HepG2 (cell line): ENCODE data around the gene FOXA1. TPM values are rescaled to one million over a fixed set of nuclear protein-coding genes. Genes with fewer than 3 reads are reported as not detected.

Source experiments
- CBFB ChIP-seq: sonication (generic); formaldehyde crosslinking; IDR thresholded peaks from 2 replicates; pipeline ENCODE4 v1.4.0; 2020; ENCODE audit warnings: missing genetic modification reagents
- CCAR2 ChIP-seq: fragments of 200-400 bp; formaldehyde crosslinking; optimal IDR thresholded peaks from 2 replicates; pipeline ENCODE3; 2018; ENCODE audit warnings: low read depth, mild to moderate bottlenecking, low read length, moderate library complexity
- HNF1A ChIP-seq, 2 experiments: sonication (generic) in 1 of 2; formaldehyde crosslinking in 1 of 2; IDR thresholded peaks; 2 replicates each; pipeline versions ENCODE4 v1.4.0 to v1.6.1; 2016 to 2020; ENCODE audit warnings: borderline replicate concordance in 1 of 2, low read depth in 1 of 2, mild to moderate bottlenecking in 1 of 2, missing genetic modification reagents in 1 of 2
- IKZF4 ChIP-seq: sonication (generic); formaldehyde crosslinking; IDR thresholded peaks from 2 replicates; pipeline ENCODE4 v1.5.1; 2020; ENCODE audit warnings: borderline replicate concordance, mild to moderate bottlenecking, low read depth, missing genetic modification reagents; ENCODE audit errors: not compliant biosample characterization
- JUNB ChIP-seq: sonication (generic); formaldehyde crosslinking; IDR thresholded peaks from 2 replicates; pipeline ENCODE4 v1.8.0; 2022; ENCODE audit warnings: missing genetic modification reagents, mild to moderate bottlenecking, borderline replicate concordance
- NAIF1 ChIP-seq: sonication (generic); formaldehyde crosslinking; IDR thresholded peaks from 2 replicates; pipeline ENCODE4 v1.5.0; 2020; ENCODE audit warnings: mild to moderate bottlenecking, missing genetic modification reagents, borderline replicate concordance
- NBN ChIP-seq: fragments of 450-650 bp; conservative IDR thresholded peaks from 2 replicates; pipeline ENCODE4 v1.6.1; 2017
- NRL ChIP-seq: sonication (generic); formaldehyde crosslinking; IDR thresholded peaks from 2 replicates; pipeline ENCODE4 v1.5.0; 2020; ENCODE audit warnings: missing genetic modification reagents, mild to moderate bottlenecking, moderate library complexity, borderline replicate concordance
- PPARG ChIP-seq: conservative IDR thresholded peaks from 2 replicates; pipeline ENCODE4 v1.6.1; 2016; ENCODE audit warnings: missing biosample characterization, missing genetic modification reagents
- RAD51 ChIP-seq: fragments of 450-650 bp; IDR thresholded peaks from 2 replicates; pipeline ENCODE4 v1.6.1; 2016; ENCODE audit warnings: borderline replicate concordance
- RBM39 ChIP-seq: fragments of 200-400 bp; formaldehyde crosslinking; IDR thresholded peaks from one replicate; pipeline ENCODE4 v1.6.1; 2018; ENCODE audit warnings: antibody characterized with exemption, mild to moderate bottlenecking, low read depth, low read length; ENCODE audit not compliant: poor library complexity, severe bottlenecking
- RFXANK ChIP-seq: IDR thresholded peaks from 2 replicates; pipeline ENCODE4 v1.6.1; 2016
- SP2 ChIP-seq: sonication (generic); formaldehyde crosslinking; IDR thresholded peaks from 2 replicates; pipeline ENCODE4 v1.5.1; 2020; ENCODE audit warnings: mild to moderate bottlenecking, missing genetic modification reagents
- TBX3 ChIP-seq: fragments of 450-650 bp; IDR thresholded peaks from 2 replicates; pipeline ENCODE4 v1.6.1; 2017; ENCODE audit warnings: antibody characterized with exemption, mild to moderate bottlenecking, inconsistent platforms, borderline replicate concordance
- ZNF431 ChIP-seq: sonication (generic); formaldehyde crosslinking; IDR thresholded peaks from 2 replicates; pipeline ENCODE4 v1.9.0; 2022; ENCODE audit warnings: missing genetic modification reagents, low read depth, mild to moderate bottlenecking, borderline replicate concordance
- ZNF441 ChIP-seq: sonication (generic); formaldehyde crosslinking; IDR thresholded peaks from 2 replicates; pipeline ENCODE4 v1.7.0; 2021; ENCODE audit warnings: missing genetic modification reagents, borderline replicate concordance
- ZNF672 ChIP-seq: sonication (generic); formaldehyde crosslinking; IDR thresholded peaks from 2 replicates; pipeline ENCODE4 v1.8.1; 2022; ENCODE audit warnings: missing genetic modification reagents
- ZNF678 ChIP-seq: sonication (generic); formaldehyde crosslinking; IDR thresholded peaks from 2 replicates; pipeline ENCODE4 v1.4.0; 2020; ENCODE audit warnings: mild to moderate bottlenecking, missing genetic modification reagents
- ZNF75D ChIP-seq: sonication (generic); formaldehyde crosslinking; IDR thresholded peaks from 2 replicates; pipeline ENCODE4 v1.8.1; 2023; ENCODE audit warnings: missing genetic modification reagents, mild to moderate bottlenecking, borderline replicate concordance
- ZNF775 ChIP-seq: sonication (generic); formaldehyde crosslinking; IDR thresholded peaks from 2 replicates; pipeline ENCODE4 v1.4.0; 2020; ENCODE audit warnings: missing genetic modification reagents, mild to moderate bottlenecking, moderate library complexity, borderline replicate concordance
- ZNF792 ChIP-seq: IDR thresholded peaks from 2 replicates; pipeline ENCODE4 v1.6.1; 2016
- polyA plus RNA-seq, 8 experiments: library from polyadenylated mRNA; depleted of rRNA in 3 of 8; stranded (reverse) in 7 of 8; unstranded in 1 of 8; fragments of >200 nt; fragmentation: Illumina TruSeq in 4 of 8; extraction: Trizol in 4 of 8; gene quantifications; 2 replicates each; pipeline versions ENCODE4 v1.2.1 to v1.2.3, GENCODE V29; 2011 to 2016; ENCODE audit warnings: low read depth in 4 of 8, missing spikeins in 1 of 8, mixed read lengths in 1 of 8; ENCODE audit not compliant: insufficient read depth in 1 of 8
- total RNA-seq, 5 experiments: library from RNA; depleted of rRNA; stranded (reverse); fragments of >200 nt; fragmentation: Illumina TruSeq; extraction: Trizol; gene quantifications; 2 replicates each; pipeline ENCODE4 v1.2.3, GENCODE V29; 2016; ENCODE audit warnings: low read depth in 1 of 5
- TF ChIP-seq, protein P1 (sequence below), 2 experiments: fragments of 450-650 bp in 1 of 2; sonication (generic) in 1 of 2; formaldehyde crosslinking; IDR thresholded peaks; 2 replicates each; pipeline versions ENCODE4 v1.5.0 to v1.8.0; 2020 to 2022; ENCODE audit warnings: mild to moderate bottlenecking in 1 of 2, missing genetic modification reagents in 1 of 2
- TF ChIP-seq, protein P2 (sequence below): sonication (generic); formaldehyde crosslinking; IDR thresholded peaks from 2 replicates; pipeline ENCODE4 v1.8.0; 2022; ENCODE audit warnings: mild to moderate bottlenecking, missing genetic modification reagents; ENCODE audit not compliant: insufficient replicate concordance

FOXA1 gene
- total and polyA plus RNA-seq, 2 of the 13 experiments (the other 11 are each of a cell fraction or from before 2014, with no cell fraction given), result 43.4 to 58.6 TPM

GRCh38 chr14:37546621-37547447, 48.2 kb downstream of the FOXA1 start (continued):
- no peak for TF ChIP-seq IKZF4 (CRISPR knock-in tag)
- TF ChIP-seq SP2 (CRISPR knock-in tag), result no peak
- TF ChIP-seq, protein P1, sequence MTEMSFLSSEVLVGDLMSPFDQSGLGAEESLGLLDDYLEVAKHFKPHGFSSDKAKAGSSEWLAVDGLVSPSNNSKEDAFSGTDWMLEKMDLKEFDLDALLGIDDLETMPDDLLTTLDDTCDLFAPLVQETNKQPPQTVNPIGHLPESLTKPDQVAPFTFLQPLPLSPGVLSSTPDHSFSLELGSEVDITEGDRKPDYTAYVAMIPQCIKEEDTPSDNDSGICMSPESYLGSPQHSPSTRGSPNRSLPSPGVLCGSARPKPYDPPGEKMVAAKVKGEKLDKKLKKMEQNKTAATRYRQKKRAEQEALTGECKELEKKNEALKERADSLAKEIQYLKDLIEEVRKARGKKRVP (CRISPR knock-in tag; IDR thresholded peaks at IDR 0.05), result peak; percentile 58 to 77; a peak in 2 of 4 replicates
- no peak for TF ChIP-seq NRL (CRISPR knock-in tag)
- peak; percentile 96 for TF ChIP-seq TBX3
- TF ChIP-seq RAD51, result no peak
- no peak for TF ChIP-seq ZNF672
- peak; percentile 90 for TF ChIP-seq NAIF1
- TF ChIP-seq ZNF431 (CRISPR knock-in tag), result no peak
- TF ChIP-seq RFXANK (CRISPR knock-in tag), result peak; percentile 81; the same call in 1 of the 2 replicates
- TF ChIP-seq HNF1A (IDR thresholded peaks at IDR 0.05; ENCODE audit: low read depth), result peak; percentile 94
- TF ChIP-seq HNF1A (CRISPR knock-in tag; IDR thresholded peaks at IDR 0.05; ENCODE audit: borderline replicate concordance), result peak; percentile 99; the same call in 1 of the 2 replicates
- peak; percentile 98 for TF ChIP-seq CBFB (CRISPR knock-in tag)
- TF ChIP-seq NBN, result no peak
- peak; percentile 98 for TF ChIP-seq ZNF792 (CRISPR knock-in tag)
- TF ChIP-seq ZNF775, result no peak
- TF ChIP-seq RBM39, result no peak
- TF ChIP-seq PPARG (CRISPR knock-in tag), result peak; percentile 95
- TF ChIP-seq CCAR2, result no peak
- TF ChIP-seq, protein P2, sequence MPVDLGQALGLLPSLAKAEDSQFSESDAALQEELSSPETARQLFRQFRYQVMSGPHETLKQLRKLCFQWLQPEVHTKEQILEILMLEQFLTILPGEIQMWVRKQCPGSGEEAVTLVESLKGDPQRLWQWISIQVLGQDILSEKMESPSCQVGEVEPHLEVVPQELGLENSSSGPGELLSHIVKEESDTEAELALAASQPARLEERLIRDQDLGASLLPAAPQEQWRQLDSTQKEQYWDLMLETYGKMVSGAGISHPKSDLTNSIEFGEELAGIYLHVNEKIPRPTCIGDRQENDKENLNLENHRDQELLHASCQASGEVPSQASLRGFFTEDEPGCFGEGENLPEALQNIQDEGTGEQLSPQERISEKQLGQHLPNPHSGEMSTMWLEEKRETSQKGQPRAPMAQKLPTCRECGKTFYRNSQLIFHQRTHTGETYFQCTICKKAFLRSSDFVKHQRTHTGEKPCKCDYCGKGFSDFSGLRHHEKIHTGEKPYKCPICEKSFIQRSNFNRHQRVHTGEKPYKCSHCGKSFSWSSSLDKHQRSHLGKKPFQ (CRISPR knock-in tag), result no peak
- peak; percentile 45; the same call in 1 of the 2 replicates for TF ChIP-seq JUNB (CRISPR knock-in tag)
- TF ChIP-seq ZNF678 (CRISPR knock-in tag), result peak; percentile 66; the same call in 1 of the 2 replicates
- no peak; the same call in 1 of the 2 replicates for TF ChIP-seq ZNF441 (CRISPR knock-in tag)
- no peak for TF ChIP-seq ZNF75D (CRISPR knock-in tag)
